ENCODE measurements around the gene ANKRD26.
"Not testable (repeated sequence)": the region's sequence is repeated elsewhere in the genome, so short reads cannot be mapped to it uniquely, and the experiment has no call there.

Gene ANKRD26

DNA sequence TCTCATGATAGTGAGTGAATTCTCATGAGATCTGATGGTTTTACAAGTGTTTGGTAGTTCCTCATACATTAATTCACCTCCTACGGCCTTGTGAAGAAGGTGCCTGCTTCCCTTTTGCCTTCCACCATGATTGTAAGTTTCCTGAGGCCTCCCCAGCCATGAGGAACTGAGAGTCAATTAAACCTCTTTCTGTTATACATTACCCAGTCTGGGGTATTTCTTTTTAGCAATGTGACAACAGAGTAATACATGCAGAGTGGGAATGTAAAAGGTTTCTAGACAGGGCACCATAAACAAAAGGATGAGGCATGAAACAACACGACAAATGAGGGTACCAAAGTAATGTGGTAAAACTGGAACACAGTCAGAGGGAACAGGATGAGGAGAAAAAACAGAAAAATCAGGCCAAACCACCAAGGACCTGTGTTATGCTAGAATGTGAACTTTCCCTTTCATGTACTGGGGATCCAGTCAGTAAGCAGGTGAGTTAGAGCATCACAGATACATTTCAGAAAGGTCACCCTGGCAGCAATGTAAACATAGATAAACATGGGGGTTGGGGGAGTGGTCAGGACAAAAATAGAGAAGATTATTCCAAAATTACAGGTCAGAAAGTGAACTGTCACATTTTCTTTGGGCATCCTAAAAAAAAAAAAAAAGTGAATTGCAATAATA lies 31.9 kb downstream of the ANKRD26 start:
- H3K27me3 ChIP-seq (ENCODE audit: insufficient read depth, low read length), result no peaks in the 10 kb centered on the region
- H3K4me3 ChIP-seq (ENCODE audit: low read length), result no peak overlapping the region
- peaks cover 29% of the 10 kb centered on the region for H3K36me3 ChIP-seq (ENCODE audit: insufficient read depth, low read length)
- H2AFZ ChIP-seq (ENCODE audit: low read depth, low read length), result no peak overlapping the region
- peaks cover 6% of the 10 kb centered on the region for H3K9me3 ChIP-seq (ENCODE audit: low read length)
- no peaks in the 10 kb centered on the region for H3K4me1 ChIP-seq (ENCODE audit: insufficient read depth, low read length)

DNA sequence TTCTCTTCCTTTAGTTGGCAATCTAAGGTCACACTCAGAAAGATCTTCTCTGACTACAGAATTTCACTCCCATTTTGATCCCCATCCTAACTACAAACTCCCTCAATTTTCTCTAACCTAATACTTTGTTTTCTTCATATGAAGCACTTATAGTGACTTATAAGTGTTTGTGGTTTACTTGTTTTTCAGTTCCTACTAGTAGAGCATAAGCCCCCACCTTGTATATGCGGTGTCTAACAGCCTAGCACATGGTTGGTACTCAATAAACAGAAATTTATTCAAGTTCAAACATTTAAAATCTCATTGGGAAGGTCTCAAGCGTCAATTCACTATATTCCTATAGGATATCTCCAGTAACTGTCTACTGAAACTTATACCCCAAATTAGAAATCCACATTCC lies 35.2 kb downstream of the ANKRD26 start:
- Histone ChIP-seq H3K4me1 (ENCODE audit: insufficient read depth, low read length) (no peaks in the 10 kb centered on the region), H3K36me3 (ENCODE audit: insufficient read depth, low read length) (peaks cover 31% of the 10 kb centered on the region), H3K4me3 (ENCODE audit: low read length) (no peak overlapping the region), H3K9me3 (ENCODE audit: low read length) (no peaks in the 10 kb centered on the region), H2AFZ (ENCODE audit: low read depth, low read length) (no peak overlapping the region), H3K27me3 (ENCODE audit: insufficient read depth, low read length) (no peaks in the 10 kb centered on the region)

DNA sequence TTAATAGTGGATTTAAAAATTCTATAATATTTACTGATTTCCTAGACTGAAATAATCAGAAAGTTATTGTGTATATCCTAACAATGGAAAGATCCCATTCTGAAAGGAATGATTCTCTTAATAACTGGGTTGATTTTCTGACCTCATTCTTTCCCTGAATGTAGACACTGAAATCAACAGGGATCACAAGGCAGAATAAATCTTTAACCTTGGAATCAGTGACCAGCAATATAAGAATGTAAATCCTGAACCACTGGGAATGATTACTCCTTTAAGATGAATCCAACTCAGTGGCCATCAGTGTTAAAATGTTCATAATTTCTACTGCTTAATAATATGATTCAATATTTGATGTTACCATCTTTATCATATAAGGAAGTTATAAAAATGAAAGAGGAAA lies 47.6 kb downstream of the ANKRD26 start:
- peaks cover 44% of the 10 kb centered on the region for H3K36me3 ChIP-seq (ENCODE audit: insufficient read depth, low read length)
- H3K4me1 ChIP-seq (ENCODE audit: insufficient read depth, low read length), result no peaks in the 10 kb centered on the region
- no peak overlapping the region for H2AFZ ChIP-seq (ENCODE audit: low read depth, low read length)
- no peaks in the 10 kb centered on the region for H3K9me3 ChIP-seq (ENCODE audit: low read length)
- H3K27me3 ChIP-seq (ENCODE audit: insufficient read depth, low read length), result no peaks in the 10 kb centered on the region
- no peak overlapping the region for H3K4me3 ChIP-seq (ENCODE audit: low read length)

DNA sequence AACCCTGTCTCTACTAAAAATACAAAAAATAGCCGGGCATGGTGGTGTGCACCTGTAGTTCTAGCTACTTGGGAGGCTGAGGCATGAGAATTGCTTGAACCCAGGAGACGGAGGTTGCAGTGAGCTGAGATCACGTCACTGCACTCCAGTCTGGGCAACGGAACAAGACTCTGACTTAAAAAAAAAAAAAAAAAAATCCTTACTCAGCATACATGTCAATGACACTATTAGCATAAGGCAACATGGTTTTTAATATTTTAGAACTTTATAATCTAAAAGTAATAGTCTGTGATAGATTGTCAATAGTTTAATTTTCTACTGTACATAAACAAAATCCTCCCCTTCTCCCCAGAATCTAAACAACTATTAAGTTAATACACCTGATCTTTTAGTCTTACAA lies 55.0 kb downstream of the ANKRD26 start:
- peaks cover 46% of the 10 kb centered on the region for H3K36me3 ChIP-seq (ENCODE audit: insufficient read depth, low read length)
- not testable (repeated sequence) for H3K4me1 ChIP-seq (ENCODE audit: insufficient read depth, low read length); H3K27me3 ChIP-seq (ENCODE audit: insufficient read depth, low read length); H3K4me3 ChIP-seq (ENCODE audit: low read length); H2AFZ ChIP-seq (ENCODE audit: low read depth, low read length); H3K9me3 ChIP-seq (ENCODE audit: low read length)

DNA sequence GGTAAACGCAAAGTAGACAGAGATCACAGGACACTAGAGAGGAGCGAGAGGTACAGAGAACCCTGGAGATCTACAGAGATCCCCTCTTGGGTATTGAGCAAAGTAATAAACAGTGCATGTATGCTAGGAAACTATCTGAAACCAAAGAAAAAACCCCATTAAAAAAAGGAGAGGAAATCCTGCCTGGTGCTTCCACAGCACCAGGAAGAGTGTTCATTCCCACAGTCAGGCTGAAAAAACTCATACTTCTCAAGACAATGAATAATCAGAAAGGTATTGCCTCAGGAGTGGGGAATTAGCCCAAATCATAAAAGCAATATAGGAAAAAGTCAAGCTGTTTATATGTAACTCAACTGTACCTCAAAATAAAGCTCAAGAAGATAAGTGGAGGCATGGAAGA lies 59.1 kb downstream of the ANKRD26 start:
- no peaks in the 10 kb centered on the region for H3K27me3 ChIP-seq (ENCODE audit: insufficient read depth, low read length)
- H3K36me3 ChIP-seq (ENCODE audit: insufficient read depth, low read length), result peaks cover 55% of the 10 kb centered on the region
- H3K4me3 ChIP-seq (ENCODE audit: low read length), result no peak overlapping the region
- H3K9me3 ChIP-seq (ENCODE audit: low read length), result no peaks in the 10 kb centered on the region
- H2AFZ ChIP-seq (ENCODE audit: low read depth, low read length), result no peak overlapping the region
- H3K4me1 ChIP-seq (ENCODE audit: insufficient read depth, low read length), result no peaks in the 10 kb centered on the region

DNA sequence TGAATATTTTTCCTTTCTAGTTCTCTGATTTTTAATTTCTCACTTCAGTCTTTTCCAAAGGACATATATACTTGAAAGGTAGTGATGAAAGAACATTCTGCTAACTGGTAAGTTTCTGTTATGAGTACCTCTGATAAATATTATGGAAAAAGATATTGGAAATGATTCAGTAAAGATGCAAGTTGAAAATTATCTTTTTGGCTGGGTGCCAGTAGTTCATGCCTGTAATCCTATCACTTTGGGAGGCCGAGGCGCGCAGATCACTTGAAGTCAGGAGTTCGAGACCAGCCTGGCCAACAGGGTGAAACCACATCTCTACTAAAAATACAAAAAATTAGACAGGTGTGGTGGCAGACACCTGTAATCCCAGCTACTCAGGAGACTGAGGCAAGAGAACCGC lies 62.1 kb downstream of the ANKRD26 start:
- Histone ChIP-seq H3K36me3 (ENCODE audit: insufficient read depth, low read length) (peaks cover 54% of the 10 kb centered on the region), H3K4me1 (ENCODE audit: insufficient read depth, low read length) (no peaks in the 10 kb centered on the region), H2AFZ (ENCODE audit: low read depth, low read length) (no peak overlapping the region), H3K4me3 (ENCODE audit: low read length) (no peak overlapping the region), H3K27me3 (ENCODE audit: insufficient read depth, low read length) (no peaks in the 10 kb centered on the region), H3K9me3 (ENCODE audit: low read length) (no peaks in the 10 kb centered on the region)

DNA sequence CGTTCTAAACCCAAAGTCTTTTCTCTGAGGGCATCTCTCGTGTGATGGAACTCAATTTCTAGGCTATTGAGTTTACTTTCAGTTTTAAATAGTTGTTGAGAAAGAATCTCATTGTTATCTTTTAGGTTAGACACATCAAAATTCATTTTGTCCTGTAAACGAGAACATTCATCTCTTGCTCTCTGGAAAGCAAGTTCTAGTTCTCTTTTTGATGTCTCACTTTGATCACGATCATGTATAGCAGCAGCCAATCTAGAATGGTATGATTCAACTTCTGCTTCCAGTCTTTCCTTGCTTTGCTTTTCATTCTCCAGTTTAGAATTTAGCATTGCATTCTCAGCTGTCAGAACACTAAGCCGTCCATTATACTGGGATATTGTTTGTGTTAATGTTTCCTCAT lies 65.1 kb downstream of the ANKRD26 start:
- Histone ChIP-seq H3K36me3 (ENCODE audit: insufficient read depth, low read length) (peaks cover 51% of the 10 kb centered on the region), H2AFZ (ENCODE audit: low read depth, low read length) (no peak overlapping the region), H3K4me1 (ENCODE audit: insufficient read depth, low read length) (no peaks in the 10 kb centered on the region), H3K9me3 (ENCODE audit: low read length) (no peaks in the 10 kb centered on the region), H3K27me3 (ENCODE audit: insufficient read depth, low read length) (no peaks in the 10 kb centered on the region), H3K4me3 (ENCODE audit: low read length) (no peak overlapping the region)

DNA sequence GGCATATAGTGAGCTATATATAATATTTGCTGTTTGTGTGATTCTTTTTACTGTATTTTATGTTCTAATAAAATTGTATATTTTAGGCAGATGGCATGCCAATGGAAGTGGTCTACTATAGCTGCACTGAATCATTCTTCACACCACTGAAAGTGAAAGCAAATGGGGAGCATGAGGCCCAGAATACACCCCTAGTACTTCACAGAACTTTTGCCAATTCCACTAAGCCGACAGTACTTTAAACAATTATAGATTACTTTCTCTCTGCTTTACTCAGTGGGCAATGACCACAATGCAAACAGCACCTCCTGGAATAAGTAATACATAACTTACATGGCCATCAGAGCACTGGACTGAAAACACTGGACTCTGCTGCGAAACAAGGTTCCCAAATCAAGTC lies 70.2 kb downstream of the ANKRD26 start:
- H3K27me3 ChIP-seq (ENCODE audit: insufficient read depth, low read length), result no peaks in the 10 kb centered on the region
- no peaks in the 10 kb centered on the region for H3K9me3 ChIP-seq (ENCODE audit: low read length)
- peaks cover 35% of the 10 kb centered on the region for H3K36me3 ChIP-seq (ENCODE audit: insufficient read depth, low read length)
- H2AFZ ChIP-seq (ENCODE audit: low read depth, low read length), result no peak overlapping the region
- no peak overlapping the region for H3K4me3 ChIP-seq (ENCODE audit: low read length)
- H3K4me1 ChIP-seq (ENCODE audit: insufficient read depth, low read length), result no peaks in the 10 kb centered on the region

DNA sequence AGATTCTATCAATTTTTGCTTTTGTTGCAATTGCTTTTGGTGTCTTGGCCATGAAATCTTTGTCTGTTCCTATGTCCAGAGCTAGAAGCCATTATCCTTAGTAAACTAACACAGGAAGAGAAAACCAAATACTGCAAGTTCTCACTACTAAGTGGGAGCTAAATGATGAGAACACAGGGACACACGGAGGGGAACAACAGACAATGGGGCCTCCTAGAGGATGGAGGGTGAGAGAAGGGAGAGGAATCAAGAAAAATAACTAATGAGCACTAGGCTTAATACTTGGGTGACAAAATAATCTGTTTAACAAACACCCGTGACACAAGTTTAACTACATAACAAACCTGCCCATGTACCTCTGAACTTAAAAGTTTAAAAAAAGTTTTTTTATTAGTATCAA lies 78.2 kb downstream of the ANKRD26 start:
- Histone ChIP-seq H2AFZ (ENCODE audit: low read depth, low read length) (no peak overlapping the region), H3K4me1 (ENCODE audit: insufficient read depth, low read length) (no peaks in the 10 kb centered on the region), H3K36me3 (ENCODE audit: insufficient read depth, low read length) (peaks cover 23% of the 10 kb centered on the region), H3K9me3 (ENCODE audit: low read length) (no peaks in the 10 kb centered on the region), H3K4me3 (ENCODE audit: low read length) (no peak overlapping the region), H3K27me3 (ENCODE audit: insufficient read depth, low read length) (no peaks in the 10 kb centered on the region)

DNA sequence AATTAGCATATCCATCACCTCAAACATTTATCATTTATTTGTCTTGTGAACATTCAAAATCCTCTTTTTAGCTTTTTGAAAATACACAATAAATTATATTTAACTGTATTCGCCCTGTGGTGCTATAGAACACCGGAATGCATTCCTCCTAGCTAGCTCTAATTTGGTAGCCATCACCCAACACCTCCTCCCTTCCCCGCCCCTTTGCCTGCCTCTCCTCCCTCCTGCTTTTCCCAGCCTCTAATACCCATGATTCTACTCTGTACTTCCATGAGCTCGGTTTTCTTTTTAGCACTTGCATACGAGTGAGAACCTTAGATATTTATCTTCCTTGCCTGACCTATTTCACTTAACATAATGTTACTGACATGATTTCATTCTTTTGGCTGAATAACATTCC lies 80.1 kb downstream of the ANKRD26 start:
- Histone ChIP-seq H3K27me3 (ENCODE audit: insufficient read depth, low read length) (no peaks in the 10 kb centered on the region), H3K4me3 (ENCODE audit: low read length) (no peak overlapping the region), H3K36me3 (ENCODE audit: insufficient read depth, low read length) (peaks cover 18% of the 10 kb centered on the region), H3K4me1 (ENCODE audit: insufficient read depth, low read length) (no peaks in the 10 kb centered on the region), H3K9me3 (ENCODE audit: low read length) (no peaks in the 10 kb centered on the region), H2AFZ (ENCODE audit: low read depth, low read length) (no peak overlapping the region)

DNA sequence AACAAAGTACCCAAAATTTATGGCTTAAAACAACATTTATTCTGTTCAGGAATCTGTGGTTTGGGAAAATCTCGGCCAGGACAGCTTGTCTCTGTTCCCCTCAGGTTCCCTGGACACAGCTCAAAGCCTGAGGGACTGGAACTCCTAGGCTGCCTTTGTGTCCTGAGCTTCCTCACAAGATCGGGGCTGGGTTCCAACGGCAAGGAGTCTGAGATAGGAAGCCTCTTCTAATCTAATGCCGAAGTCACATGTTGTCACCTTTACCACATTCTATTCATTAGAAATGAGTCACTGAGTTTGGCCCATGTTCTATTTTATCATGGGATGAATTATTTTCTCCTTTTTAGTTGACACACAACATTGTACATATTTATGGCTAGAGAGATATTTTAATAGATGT lies 80.5 kb downstream of the ANKRD26 start:
- Histone ChIP-seq H3K9me3 (ENCODE audit: low read length) (no peaks in the 10 kb centered on the region), H3K27me3 (ENCODE audit: insufficient read depth, low read length) (no peaks in the 10 kb centered on the region), H3K4me3 (ENCODE audit: low read length) (no peak overlapping the region), H3K4me1 (ENCODE audit: insufficient read depth, low read length) (no peaks in the 10 kb centered on the region), H3K36me3 (ENCODE audit: insufficient read depth, low read length) (peaks cover 18% of the 10 kb centered on the region), H2AFZ (ENCODE audit: low read depth, low read length) (no peak overlapping the region)

DNA sequence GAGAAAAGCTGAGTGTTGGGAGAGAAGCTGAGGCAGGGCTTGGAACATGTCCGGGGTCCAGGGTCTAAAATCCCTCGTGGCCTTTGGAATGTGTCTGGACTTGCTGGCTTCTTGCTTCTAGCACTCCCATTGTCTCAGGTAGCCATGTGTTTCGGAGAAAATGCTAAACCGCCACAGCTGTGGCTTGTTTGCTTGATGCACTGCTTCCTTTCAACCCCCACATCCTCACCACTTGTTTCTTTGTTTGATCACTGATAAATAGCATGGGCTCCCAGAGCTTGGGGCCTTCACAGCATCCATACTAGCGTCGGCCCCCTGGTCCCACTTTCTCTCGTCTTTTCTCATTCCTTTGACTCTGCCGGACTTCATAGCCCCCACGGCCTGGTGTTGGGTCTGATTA lies 102.7 kb downstream of the ANKRD26 start:
- H3K9me3 ChIP-seq (ENCODE audit: low read length), result peaks cover 5% of the 10 kb centered on the region
- no peak overlapping the region for H2AFZ ChIP-seq (ENCODE audit: low read depth, low read length)
- H3K4me3 ChIP-seq (ENCODE audit: low read length), result no peak overlapping the region
- H3K36me3 ChIP-seq (ENCODE audit: insufficient read depth, low read length), result peaks cover 6% of the 10 kb centered on the region
- no peaks in the 10 kb centered on the region for H3K4me1 ChIP-seq (ENCODE audit: insufficient read depth, low read length)
- no peaks in the 10 kb centered on the region for H3K27me3 ChIP-seq (ENCODE audit: insufficient read depth, low read length)

DNA sequence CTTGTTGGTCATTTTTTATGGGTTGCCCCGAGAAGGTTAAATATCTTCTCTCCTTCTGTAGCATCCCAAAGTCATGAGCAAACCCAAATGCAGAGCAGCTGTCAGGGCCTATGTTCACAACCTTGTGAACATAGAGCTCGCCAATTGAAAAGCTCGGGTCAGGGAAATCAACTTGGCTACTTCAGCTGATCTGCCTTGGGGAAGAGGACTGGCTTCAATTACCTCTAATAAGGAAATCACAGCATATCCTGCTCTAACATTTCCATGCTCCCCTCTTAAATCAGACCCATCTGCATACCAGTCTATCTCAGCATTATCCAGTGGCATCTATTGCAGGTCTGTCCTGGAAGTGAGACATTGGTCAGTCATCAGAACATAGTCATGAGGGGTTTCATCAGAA lies 105.6 kb downstream of the ANKRD26 start:
- peaks cover 2% of the 10 kb centered on the region for H3K36me3 ChIP-seq (ENCODE audit: insufficient read depth, low read length)
- no peaks in the 10 kb centered on the region for H3K27me3 ChIP-seq (ENCODE audit: insufficient read depth, low read length)
- H3K4me3 ChIP-seq (ENCODE audit: low read length), result no peak overlapping the region
- no peak overlapping the region for H2AFZ ChIP-seq (ENCODE audit: low read depth, low read length)
- no peaks in the 10 kb centered on the region for H3K4me1 ChIP-seq (ENCODE audit: insufficient read depth, low read length)
- H3K9me3 ChIP-seq (ENCODE audit: low read length), result peaks cover 2% of the 10 kb centered on the region

DNA sequence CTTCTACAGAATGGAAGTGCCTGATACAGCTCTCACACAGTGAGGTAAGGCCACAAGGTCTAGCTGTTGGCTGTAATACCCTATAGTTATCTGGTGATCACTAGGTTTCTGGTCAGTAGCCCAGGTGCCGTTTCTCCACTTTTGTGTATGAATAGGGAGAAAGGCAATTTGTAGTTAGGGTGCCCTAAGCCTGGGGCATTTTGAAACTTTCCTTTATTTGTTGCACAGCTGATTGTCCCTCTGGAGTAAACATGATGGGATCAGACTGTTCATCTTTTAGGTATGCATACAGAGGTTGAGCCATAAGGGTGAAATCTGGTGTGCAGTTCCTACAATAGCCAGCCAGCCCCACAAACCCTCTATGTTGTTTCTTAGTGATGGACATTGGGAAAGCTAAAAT lies 112.4 kb downstream of the ANKRD26 start:
- Histone ChIP-seq H3K4me1 (ENCODE audit: insufficient read depth, low read length) (no peaks in the 10 kb centered on the region), H2AFZ (ENCODE audit: low read depth, low read length) (no peak overlapping the region), H3K4me3 (ENCODE audit: low read length) (no peak overlapping the region), H3K27me3 (ENCODE audit: insufficient read depth, low read length) (no peaks in the 10 kb centered on the region), H3K9me3 (ENCODE audit: low read length) (no peaks in the 10 kb centered on the region), H3K36me3 (ENCODE audit: insufficient read depth, low read length) (peaks cover 2% of the 10 kb centered on the region)

All from neuron (in vitro differentiated cells).